ACC112 (cell line): ENCODE measurements around the gene ZNF821.
"Not testable (repeated sequence)": the region's sequence is repeated elsewhere in the genome, so short reads cannot be mapped to it uniquely, and the experiment has no call there.

Source experiments
- H2AFZ ChIP-seq: fragments of 200-600 bp; sonication (generic); one replicate; pipeline ENCODE4 v1.6.0; 2017; ENCODE audit warnings: antibody characterized with exemption, low read length; ENCODE audit not compliant: unreplicated experiment
- H3K27ac ChIP-seq: fragments of 200-600 bp; sonication (generic); 2 replicates; pipeline ENCODE4 v1.5.1; 2014; ENCODE audit warnings: low read depth, mild to moderate bottlenecking, antibody characterized with exemption, low read length, moderate library complexity
- H3K27me3 ChIP-seq: fragments of 200-600 bp; sonication (generic); 2 replicates; pipeline ENCODE4 v1.6.1; 2014; ENCODE audit warnings: mild to moderate bottlenecking, antibody characterized with exemption, low read length, moderate library complexity, mixed read lengths; ENCODE audit not compliant: insufficient read depth
- H3K36me3 ChIP-seq: fragments of 200-600 bp; sonication (generic); 2 replicates; pipeline ENCODE4 v1.6.1; 2016; ENCODE audit warnings: mild to moderate bottlenecking, antibody characterized with exemption, low read length, moderate library complexity, mixed read lengths; ENCODE audit not compliant: insufficient read depth
- H3K4me1 ChIP-seq: fragments of 200-600 bp; sonication (generic); one replicate; pipeline ENCODE4 v1.6.1; 2016; ENCODE audit warnings: low read length, mixed read lengths; ENCODE audit not compliant: insufficient read depth, unreplicated experiment, control insufficient read depth
- H3K4me3 ChIP-seq: fragments of 200-600 bp; sonication (generic); 2 replicates; pipeline ENCODE4 v1.5.1; 2014; ENCODE audit warnings: mild to moderate bottlenecking, low read depth, low read length
- H3K79me2 ChIP-seq: fragments of 200-600 bp; sonication (generic); one replicate; pipeline ENCODE4 v1.6.0; 2016; ENCODE audit warnings: low read length; ENCODE audit not compliant: control insufficient read depth, unreplicated experiment, insufficient read depth

ZNF821 gene

DNA sequence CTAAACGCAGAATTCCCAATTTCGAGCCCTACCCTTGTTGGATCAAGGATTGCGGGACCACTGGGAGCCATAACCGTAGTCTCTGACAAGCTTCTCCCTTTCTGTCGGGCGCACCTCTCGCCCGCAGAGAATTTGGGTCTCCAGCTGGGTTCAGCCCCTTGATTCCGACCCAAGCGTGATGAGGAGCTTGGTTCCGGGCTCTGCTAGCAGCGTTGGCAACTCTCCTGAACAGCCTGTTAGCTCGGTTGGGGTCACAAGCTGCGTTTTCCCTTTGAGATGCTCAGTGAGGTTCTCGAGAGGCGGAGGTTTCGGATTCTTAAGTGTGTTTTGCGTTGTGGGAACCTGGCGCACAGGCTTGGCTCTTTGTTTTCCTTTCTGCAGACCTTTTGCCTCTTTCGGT lies 37.6 kb downstream of the ZNF821 start:
- H3K79me2 ChIP-seq, result peaks cover 29% of the 10 kb centered on the region
- H2AFZ ChIP-seq, result peak overlapping the region; percentile 35
- no peaks in the 10 kb centered on the region; the same call in 1 of the 2 replicates for H3K36me3 ChIP-seq
- peaks cover 10% of the 10 kb centered on the region for H3K4me1 ChIP-seq
- no peaks in the 10 kb centered on the region for H3K27me3 ChIP-seq
- H3K4me3 ChIP-seq, result peak overlapping the region; percentile 92
- H3K27ac ChIP-seq, result no peak overlapping the region

DNA sequence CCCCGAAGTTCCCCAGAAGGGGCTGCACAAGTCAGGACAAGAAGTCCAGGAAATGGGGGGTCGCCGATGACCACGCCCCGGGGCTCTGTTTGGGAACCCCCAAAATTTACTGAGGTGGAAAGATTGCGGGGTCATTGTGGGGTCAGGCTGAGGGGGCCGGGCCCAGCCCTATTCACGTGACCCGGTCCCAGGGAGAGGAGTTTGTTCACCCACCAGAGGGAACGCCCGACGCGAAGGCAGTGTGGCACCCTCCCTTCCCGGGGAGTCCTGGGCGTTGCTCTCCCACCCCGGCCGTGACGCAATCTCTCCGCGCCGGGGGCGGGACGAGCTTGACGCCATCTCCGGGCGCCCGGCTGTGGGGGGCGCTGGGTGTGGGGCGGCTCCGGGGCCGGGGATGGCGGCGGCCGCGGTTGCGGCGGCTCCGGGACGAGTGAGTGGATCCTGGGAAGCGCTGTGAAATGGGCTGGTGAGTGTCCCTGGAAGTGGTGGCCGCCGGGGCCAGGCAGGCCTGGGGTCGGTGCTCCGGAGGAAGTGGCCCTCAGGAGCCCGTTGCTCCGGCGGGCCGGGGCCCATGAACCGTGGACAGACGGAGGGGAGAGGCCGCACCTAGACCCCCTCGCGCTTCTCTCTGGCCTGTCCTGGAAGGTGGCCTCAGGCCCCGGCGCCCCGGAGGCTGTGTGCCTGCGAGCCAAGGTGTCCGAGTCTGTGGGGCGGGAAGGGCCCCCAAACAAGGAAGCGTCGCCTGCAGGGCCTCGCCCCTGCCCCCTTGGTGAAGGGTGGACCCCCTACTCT lies 38.1 kb downstream of the ZNF821 start, which contains the start of gene ATXN1L:
TSS of gene ATXN1L (plus strand) at position 338 of the 792 bp plus-strand sequence. CDS start 3,765 bp downstream, outside the sequence.
- peak within 1 kb of the TSS; percentile 55 for H3K27ac ChIP-seq
- H2AFZ ChIP-seq, result peak within 1 kb of the TSS; percentile 90
- peaks cover 29% of the 10 kb centered on the region for H3K79me2 ChIP-seq
- H3K27me3 ChIP-seq, result no peaks in the 10 kb centered on the region
- peaks cover 10% of the 10 kb centered on the region for H3K4me1 ChIP-seq
- peak within 1 kb of the TSS; percentile 92 for H3K4me3 ChIP-seq
- no peaks in the 10 kb centered on the region; the same call in 1 of the 2 replicates for H3K36me3 ChIP-seq

DNA sequence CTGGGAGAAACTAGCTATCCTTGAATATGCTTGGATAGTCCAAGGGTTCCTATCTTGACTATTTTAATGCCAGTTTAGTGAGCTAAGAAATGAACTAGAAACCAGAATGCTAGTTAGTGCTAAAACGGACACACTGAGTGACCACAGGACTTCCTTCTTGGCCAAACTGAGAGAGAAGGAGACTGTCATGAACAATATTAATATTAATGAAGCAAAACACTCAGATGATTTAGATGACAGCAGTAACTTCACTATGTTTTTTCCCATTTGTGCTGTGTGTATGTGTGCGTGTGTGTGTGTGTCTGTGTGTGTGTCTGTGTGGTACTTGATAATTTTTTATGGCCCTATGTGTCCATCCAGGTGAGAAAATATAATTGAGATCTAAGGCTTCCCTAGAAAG lies 40.4 kb downstream of the ZNF821 start:
- H3K27me3 ChIP-seq, result no peaks in the 10 kb centered on the region
- H3K36me3 ChIP-seq, result no peaks in the 10 kb centered on the region; the same call in 1 of the 2 replicates
- no peak overlapping the region for H2AFZ ChIP-seq
- no peak overlapping the region for H3K27ac ChIP-seq
- H3K79me2 ChIP-seq, result peaks cover 28% of the 10 kb centered on the region
- no peak overlapping the region for H3K4me3 ChIP-seq
- peaks cover 10% of the 10 kb centered on the region for H3K4me1 ChIP-seq

DNA sequence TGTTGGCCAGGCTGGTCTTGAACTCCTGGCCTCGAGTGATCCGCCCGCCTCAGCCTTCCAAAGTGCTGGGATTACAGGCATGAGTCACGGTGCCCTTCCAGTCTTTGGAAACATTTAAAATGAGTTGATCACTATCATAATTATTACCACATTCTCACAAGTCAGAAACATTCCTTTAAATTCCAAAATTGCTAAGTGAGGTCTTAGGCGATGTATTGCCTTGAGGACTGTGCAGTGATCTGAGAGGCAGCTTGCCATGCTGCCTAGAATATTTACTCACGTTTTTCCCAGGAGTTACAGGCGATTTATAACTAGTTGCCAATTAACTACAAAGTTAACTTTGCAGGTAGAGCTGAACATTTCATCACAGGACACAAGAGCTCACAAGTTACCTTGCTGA lies 43.9 kb downstream of the ZNF821 start:
- no peaks in the 10 kb centered on the region for H3K36me3 ChIP-seq
- no peaks in the 10 kb centered on the region for H3K79me2 ChIP-seq
- H3K4me1 ChIP-seq, result no peaks in the 10 kb centered on the region
- H3K27ac ChIP-seq, result no peak overlapping the region
- no peaks in the 10 kb centered on the region for H3K27me3 ChIP-seq
- no peak overlapping the region for H3K4me3 ChIP-seq
- no peak overlapping the region for H2AFZ ChIP-seq

DNA sequence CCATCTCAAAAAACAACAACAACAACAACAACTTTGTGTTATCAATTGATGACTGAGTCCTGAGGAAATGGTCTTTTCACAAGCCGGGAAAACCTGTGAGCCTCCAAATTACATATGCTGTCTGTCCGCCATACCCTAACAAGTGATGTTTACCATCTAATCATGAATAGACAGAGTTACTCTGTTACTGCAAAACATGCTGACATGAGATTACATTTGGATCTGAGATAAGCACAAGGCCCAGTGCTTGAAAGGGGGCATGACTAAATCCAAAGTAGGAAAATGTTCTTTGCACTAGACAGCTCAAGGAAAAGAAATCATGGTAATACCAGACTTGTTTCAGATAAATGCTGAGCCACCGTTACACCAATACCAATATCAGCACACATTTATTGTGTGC lies 46.8 kb downstream of the ZNF821 start:
- no peak overlapping the region for H3K27ac ChIP-seq
- H2AFZ ChIP-seq, result no peak overlapping the region
- H3K36me3 ChIP-seq, result no peaks in the 10 kb centered on the region
- no peaks in the 10 kb centered on the region for H3K79me2 ChIP-seq
- no peak overlapping the region for H3K4me3 ChIP-seq
- no peaks in the 10 kb centered on the region for H3K27me3 ChIP-seq
- no peaks in the 10 kb centered on the region for H3K4me1 ChIP-seq

DNA sequence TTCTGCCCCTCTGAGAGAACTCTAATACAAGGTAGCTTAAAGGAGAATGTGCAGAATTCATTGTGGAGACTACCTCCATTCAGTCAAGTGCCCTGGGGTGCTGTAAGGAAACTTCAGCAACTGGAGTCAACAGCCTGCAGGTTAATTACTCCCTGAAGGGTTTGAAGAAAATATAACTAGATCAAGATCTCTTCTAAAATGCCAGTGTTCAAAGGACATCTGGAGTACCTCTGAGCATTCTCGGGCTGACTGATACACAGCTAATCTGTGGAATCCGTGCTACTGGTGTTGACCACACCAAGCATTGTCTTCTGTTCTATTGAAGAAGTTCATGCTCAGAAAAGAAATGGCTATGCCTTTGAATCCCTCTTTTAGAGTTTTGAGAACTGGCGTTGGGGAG lies 49.7 kb downstream of the ZNF821 start:
- H3K4me1 ChIP-seq, result no peaks in the 10 kb centered on the region
- H3K27me3 ChIP-seq, result no peaks in the 10 kb centered on the region
- H3K36me3 ChIP-seq, result no peaks in the 10 kb centered on the region

DNA sequence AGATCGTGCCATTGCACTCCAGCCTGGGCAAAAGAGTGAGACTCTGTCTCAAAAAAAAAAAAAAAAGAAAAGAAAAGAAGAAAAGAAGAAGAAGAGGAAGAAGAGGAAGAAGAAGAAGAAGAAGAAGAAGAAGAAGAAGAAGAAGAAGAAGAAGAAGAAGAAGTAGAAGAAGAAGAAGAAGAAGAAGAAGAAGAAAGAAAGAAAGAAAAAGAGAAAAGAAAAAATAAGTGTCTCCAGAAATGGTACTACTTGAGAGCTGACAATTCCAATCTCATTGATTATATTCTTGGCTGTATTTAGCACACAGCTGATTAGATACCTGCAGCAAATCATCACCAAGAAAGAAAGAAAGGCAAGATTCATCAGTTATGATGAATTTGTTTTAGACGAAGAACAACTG lies 51.9 kb downstream of the ZNF821 start:
- H3K27me3 ChIP-seq, H2AFZ ChIP-seq, H3K79me2 ChIP-seq, H3K4me1 ChIP-seq, H3K27ac ChIP-seq, H3K4me3 ChIP-seq, H3K36me3 ChIP-seq: not testable (repeated sequence)

More for the DNA sequence above, 49.7 kb downstream of the ZNF821 start:
- no peak overlapping the region for H3K27ac ChIP-seq
- H3K4me3 ChIP-seq, result no peak overlapping the region
- no peak overlapping the region for H2AFZ ChIP-seq
- no peaks in the 10 kb centered on the region for H3K79me2 ChIP-seq

DNA sequence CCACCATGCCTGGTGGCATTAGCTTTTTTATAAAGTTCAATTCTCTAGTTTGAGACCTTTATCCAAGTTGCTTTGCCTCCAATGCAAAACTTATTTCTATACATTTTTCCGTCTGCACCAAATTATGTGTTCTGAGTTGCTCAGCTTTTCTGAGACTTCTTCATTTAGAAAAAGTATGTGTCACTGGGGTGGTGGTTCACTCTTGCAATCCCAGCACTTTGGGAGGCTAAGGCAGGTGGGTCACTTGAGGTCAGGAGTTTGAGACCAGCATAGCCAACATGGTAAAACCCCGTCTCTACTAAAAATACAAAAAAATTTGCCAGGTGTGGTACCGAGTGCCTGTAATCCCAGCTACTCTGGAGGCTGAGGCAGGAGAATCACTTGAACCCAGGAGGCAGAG lies 52.3 kb downstream of the ZNF821 start:
- not testable (repeated sequence) for H3K4me1 ChIP-seq, H2AFZ ChIP-seq, H3K36me3 ChIP-seq, H3K27me3 ChIP-seq, H3K27ac ChIP-seq, H3K79me2 ChIP-seq, H3K4me3 ChIP-seq

DNA sequence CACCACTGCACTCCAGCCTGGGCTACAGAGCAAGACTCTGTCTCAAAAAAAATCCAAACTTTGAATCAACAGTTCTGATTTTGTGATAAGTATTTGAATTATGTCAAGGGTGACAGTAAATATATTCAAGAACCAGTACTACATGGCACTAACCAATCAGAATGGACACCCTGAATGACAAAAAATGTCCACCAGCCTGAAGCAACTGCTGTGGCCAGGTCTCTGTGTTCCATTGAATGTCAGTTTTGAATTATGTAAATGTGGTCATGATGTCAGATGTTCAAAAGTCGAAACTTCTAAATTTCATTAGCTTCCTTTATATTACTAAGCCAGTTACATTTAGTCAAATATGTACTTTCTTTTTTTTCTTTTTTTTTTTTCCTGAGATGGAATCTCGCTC lies 53.6 kb downstream of the ZNF821 start:
- Histone ChIP-seq H3K4me1 (no peaks in the 10 kb centered on the region), H2AFZ (no peak overlapping the region), H3K79me2 (no peaks in the 10 kb centered on the region), H3K36me3 (0 out of 2 replicates have a peak, but pooled peaks cover 4% of the 10 kb centered on the region), H3K27ac (no peak overlapping the region), H3K4me3 (no peak overlapping the region), H3K27me3 (no peaks in the 10 kb centered on the region)

DNA sequence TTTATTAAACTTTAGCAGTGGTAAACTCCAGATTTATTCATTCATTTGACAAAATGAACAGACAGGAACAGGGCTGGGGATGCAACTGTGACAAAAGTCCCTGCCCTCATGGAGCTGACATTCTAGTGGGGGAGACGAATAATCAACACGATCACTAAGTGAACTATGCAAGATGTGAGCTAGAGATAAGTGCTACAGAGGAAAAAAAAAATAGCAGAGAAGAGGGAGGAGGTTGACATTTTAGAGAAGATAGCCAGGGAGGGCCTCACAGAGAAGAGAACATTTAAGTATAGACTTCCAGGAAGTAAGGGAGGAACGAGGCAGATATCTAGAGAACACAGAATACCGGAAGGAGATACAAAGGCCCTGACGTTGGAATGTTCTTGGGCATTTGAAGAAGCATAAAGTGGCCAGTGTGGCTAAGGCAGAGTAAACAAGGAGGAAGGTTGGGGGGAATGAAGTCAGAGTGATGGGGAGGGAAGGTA lies 57.4 kb downstream of the ZNF821 start:
- 0 out of 2 replicates have a peak, but pooled peaks cover 4% of the 10 kb centered on the region for H3K36me3 ChIP-seq

DNA sequence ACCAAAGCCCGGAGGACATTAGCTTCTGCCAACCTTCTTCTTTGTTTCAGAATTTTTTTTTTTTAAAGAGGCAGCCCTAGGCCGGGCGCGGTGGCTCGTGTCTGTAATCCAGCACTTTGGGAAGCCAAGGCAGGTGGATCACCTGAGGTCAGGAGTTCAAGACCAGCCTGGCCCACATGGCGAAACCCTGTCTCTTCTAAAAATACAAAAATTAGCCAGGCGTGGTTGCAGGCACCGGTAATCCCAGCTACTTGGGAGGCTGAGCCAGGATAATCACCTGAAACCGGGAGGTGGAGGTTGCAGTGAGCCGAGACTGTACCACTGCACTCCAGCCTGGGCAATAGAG lies 66.9 kb downstream of the ZNF821 start:
- H3K27me3 ChIP-seq, H2AFZ ChIP-seq, H3K79me2 ChIP-seq, H3K36me3 ChIP-seq: not testable (repeated sequence)
- Histone ChIP-seq H3K4me1 (peaks cover 11% of the 10 kb centered on the region), H3K4me3 (peak overlapping the region; percentile 34), H3K27ac (peak overlapping the region; percentile 84)

More for the DNA sequence above, 57.4 kb downstream of the ZNF821 start:
- Histone ChIP-seq H3K27ac (no peak overlapping the region), H3K27me3 (no peaks in the 10 kb centered on the region), H3K79me2 (no peaks in the 10 kb centered on the region), H2AFZ (no peak overlapping the region), H3K4me1 (no peaks in the 10 kb centered on the region), H3K4me3 (no peak overlapping the region)
